ENCODE measurements around the gene IRGQ. TPM values are rescaled to one million over a fixed set of nuclear protein-coding genes. Genes with fewer than 3 reads are reported as not detected.

Gene IRGQ
- total RNA-seq, 1 donor from 2014 or later = 13.1 TPM

- CTCF ChIA-PET = no interaction called here
- H3K27ac Mint-ChIP-seq = no peak overlapping the region
- intact Hi-C loops (cut with micrococcal nuclease) = loop anchor here (10.0 kb wide), 1 partner anchor 215 kb away; the partner anchor contains the start of gene KCNN4
- peaks cover 32% of the 10 kb centered on the region for H3K4me1 Mint-ChIP-seq
- H3K27me3 Mint-ChIP-seq = no peaks in the 10 kb centered on the region
- H3K9me3 Mint-ChIP-seq = no peaks in the 10 kb centered on the region
- POLR2A ChIA-PET = interaction anchor here (0.6 kb wide), 1 partner anchor 42 kb away, joined by 3 read pairs; no protein-coding TSS in a partner anchor
- DNase-seq (no peak), ATAC-seq (ENCODE audit: low read depth) (no peak)
- no peak overlapping the region for H3K4me3 Mint-ChIP-seq
- TF ChIP-seq, protein P1, sequence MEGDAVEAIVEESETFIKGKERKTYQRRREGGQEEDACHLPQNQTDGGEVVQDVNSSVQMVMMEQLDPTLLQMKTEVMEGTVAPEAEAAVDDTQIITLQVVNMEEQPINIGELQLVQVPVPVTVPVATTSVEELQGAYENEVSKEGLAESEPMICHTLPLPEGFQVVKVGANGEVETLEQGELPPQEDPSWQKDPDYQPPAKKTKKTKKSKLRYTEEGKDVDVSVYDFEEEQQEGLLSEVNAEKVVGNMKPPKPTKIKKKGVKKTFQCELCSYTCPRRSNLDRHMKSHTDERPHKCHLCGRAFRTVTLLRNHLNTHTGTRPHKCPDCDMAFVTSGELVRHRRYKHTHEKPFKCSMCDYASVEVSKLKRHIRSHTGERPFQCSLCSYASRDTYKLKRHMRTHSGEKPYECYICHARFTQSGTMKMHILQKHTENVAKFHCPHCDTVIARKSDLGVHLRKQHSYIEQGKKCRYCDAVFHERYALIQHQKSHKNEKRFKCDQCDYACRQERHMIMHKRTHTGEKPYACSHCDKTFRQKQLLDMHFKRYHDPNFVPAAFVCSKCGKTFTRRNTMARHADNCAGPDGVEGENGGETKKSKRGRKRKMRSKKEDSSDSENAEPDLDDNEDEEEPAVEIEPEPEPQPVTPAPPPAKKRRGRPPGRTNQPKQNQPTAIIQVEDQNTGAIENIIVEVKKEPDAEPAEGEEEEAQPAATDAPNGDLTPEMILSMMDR (IDR thresholded peaks at IDR 0.05) = no peak
- H3K36me3 Mint-ChIP-seq (ENCODE audit: low read depth) = peaks cover 20% of the 10 kb centered on the region
Measured at GRCh38 chr19:43569657-43570056, 26.3 kb downstream of the IRGQ start.

- peaks cover 56% of the 10 kb centered on the region for H3K4me1 Mint-ChIP-seq
- no peak overlapping the region for H3K4me3 Mint-ChIP-seq
- no peaks in the 10 kb centered on the region for H3K9me3 Mint-ChIP-seq
- peaks cover 17% of the 10 kb centered on the region for H3K36me3 Mint-ChIP-seq (ENCODE audit: low read depth)
- CTCF ChIA-PET = interaction anchor here (0.7 to 3.6 kb wide), 4 partner anchors 10 to 45 kb away, joined by 3 to 16 read pairs (median 4); partner anchors contain the start of gene ZNF575
- H3K27me3 Mint-ChIP-seq = no peaks in the 10 kb centered on the region
- POLR2A ChIA-PET = interaction anchor here (0.9 to 1.7 kb wide), 3 partner anchors 10 to 32 kb away, joined by 4 to 7 read pairs (median 7); partner anchors contain the start of genes IRGQ, XRCC1, ZNF575 and ZNF576
- intact Hi-C loops (cut with micrococcal nuclease) = loop anchor here (10.0 kb wide), 1 partner anchor 220 kb away; the partner anchor contains the start of gene KCNN4
- H3K27ac Mint-ChIP-seq = peak overlapping the region; percentile 93
- DNase-seq (no peak), ATAC-seq (ENCODE audit: low read depth) (no peak)
- TF ChIP-seq, protein P1 (IDR thresholded peaks at IDR 0.05) = no peak
Measured at GRCh38 chr19:43564800-43565199, 31.1 kb downstream of the IRGQ start.

DNA sequence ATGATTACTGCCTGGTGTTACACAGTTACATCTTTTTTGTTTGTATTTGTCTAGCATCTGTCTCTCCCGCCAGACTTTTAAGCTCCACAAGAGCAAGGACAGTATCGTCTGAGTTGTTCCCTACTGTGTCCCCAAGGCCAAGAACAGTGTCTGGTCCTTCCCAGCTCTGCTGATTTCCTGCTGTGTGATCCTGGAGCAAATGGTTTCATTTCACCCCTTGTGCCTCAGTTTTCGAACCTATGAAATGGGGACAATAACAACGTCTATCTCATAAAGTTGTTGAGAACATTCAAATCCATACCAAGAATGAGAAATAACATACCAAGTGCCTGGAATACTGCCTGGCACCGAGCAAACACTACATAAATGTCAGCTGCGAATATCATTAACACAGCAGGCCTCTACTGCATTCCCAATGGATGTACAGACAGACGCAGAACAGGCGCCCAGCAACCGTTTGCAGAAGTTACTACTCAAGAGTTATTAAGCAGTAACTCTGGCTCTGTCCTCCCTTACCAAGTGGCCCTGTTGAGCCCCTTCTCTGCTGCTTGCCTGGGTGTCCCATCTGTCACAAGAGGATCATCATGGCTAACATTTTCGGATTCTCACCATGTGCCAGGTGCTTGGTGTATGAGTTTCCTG is 32.0 kb downstream of the IRGQ start:
- Mint-ChIP-seq H3K27ac (peak overlapping the region; percentile 93), H3K9me3 (no peaks in the 10 kb centered on the region), H3K4me3 (no peak overlapping the region), H3K4me1 (peaks cover 58% of the 10 kb centered on the region), H3K36me3 (ENCODE audit: low read depth) (peaks cover 19% of the 10 kb centered on the region), H3K27me3 (no peaks in the 10 kb centered on the region)
- CTCF ChIA-PET = interaction anchor here (1.1 to 3.6 kb wide), 2 partner anchors 9 to 44 kb away, joined by 3 to 16 read pairs; no protein-coding TSS in a partner anchor
- ATAC-seq (ENCODE audit: low read depth) = no peak
- TF ChIP-seq, protein P1 (IDR thresholded peaks at IDR 0.05) = no peak
- intact Hi-C loops (cut with micrococcal nuclease) = loop anchor here (2.0 to 10.0 kb wide), 3 partner anchors 29 to 221 kb away; partner anchors contain the start of genes KCNN4 and ZNF428
- POLR2A ChIA-PET = interaction anchor here (0.8 to 2.2 kb wide), 3 partner anchors 11 to 105 kb away, joined by 3 to 7 read pairs (median 7); partner anchors contain the start of genes XRCC1 and ZNF575
- DNase-seq = no peak

DNA sequence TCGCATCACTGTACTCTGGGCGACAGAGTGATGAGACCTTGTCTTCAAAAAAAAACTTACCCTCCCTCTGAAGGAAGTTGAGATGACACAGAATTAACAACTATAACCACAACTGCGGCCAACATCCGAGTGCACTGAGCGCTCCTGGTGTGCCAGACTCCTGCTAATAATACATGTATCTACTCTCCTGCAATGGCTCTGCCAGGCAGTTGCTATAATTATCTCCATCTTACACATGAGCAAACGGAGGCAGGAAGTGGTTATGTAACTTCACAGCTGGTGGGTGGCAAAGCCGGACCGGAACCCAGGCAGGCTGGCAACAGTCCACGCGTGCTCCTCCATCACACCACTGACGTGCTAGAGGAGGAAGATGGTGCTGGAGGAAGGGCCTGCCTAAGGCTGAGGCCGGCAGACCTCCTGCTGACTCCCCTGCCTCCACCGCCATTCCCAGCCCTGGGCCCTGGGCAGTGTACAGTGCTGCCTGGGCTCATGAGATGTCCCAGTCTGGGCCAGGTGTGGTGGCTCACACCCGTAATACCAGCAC is 33.2 kb downstream of the IRGQ start:
- ChIA-PET CTCF (interaction anchor here (0.9 to 3.6 kb wide), 2 partner anchors 8 to 32 kb away, joined by 3 to 16 read pairs; no protein-coding TSS in a partner anchor), POLR2A (interaction anchor here (1.0 to 2.2 kb wide), 2 partner anchors 12 to 33 kb away, joined by 4 to 7 read pairs; partner anchors contain the start of genes IRGQ and XRCC1)
- Mint-ChIP-seq H3K4me3 (peak overlapping the region; percentile 56), H3K27me3 (no peaks in the 10 kb centered on the region), H3K27ac (peak overlapping the region; percentile 93), H3K9me3 (no peaks in the 10 kb centered on the region), H3K36me3 (ENCODE audit: low read depth) (peaks cover 23% of the 10 kb centered on the region), H3K4me1 (peaks cover 58% of the 10 kb centered on the region)
- peak; percentile 84 for ATAC-seq (ENCODE audit: low read depth)
- DNase-seq = peak; percentile 56
- TF ChIP-seq, protein P1 (IDR thresholded peaks at IDR 0.05) = no peak
- intact Hi-C loops (cut with micrococcal nuclease) = loop anchor here (1.0 to 10.0 kb wide), 6 partner anchors 13 to 222 kb away; partner anchors contain the start of genes IRGQ, KCNN4, PINLYP and XRCC1

Measured in activated B cell treated with CpG ODN at 0.5 μM for 24 hours (primary cell).